GM21737 (cell line): ENCODE results near the gene RANBP1.
"Not testable (repeated sequence)": the region's sequence is repeated elsewhere in the genome, so short reads cannot be mapped to it uniquely, and the experiment has no call there.

Experiments
- ATAC-seq: cut with Tn5 transposase; IDR thresholded peaks from one replicate; pipeline ENCODE4 v1.9.1; 2021; ENCODE audit warnings: mild to moderate bottlenecking, moderate library complexity; ENCODE audit not compliant: unreplicated experiment

The RANBP1 gene

DNA sequence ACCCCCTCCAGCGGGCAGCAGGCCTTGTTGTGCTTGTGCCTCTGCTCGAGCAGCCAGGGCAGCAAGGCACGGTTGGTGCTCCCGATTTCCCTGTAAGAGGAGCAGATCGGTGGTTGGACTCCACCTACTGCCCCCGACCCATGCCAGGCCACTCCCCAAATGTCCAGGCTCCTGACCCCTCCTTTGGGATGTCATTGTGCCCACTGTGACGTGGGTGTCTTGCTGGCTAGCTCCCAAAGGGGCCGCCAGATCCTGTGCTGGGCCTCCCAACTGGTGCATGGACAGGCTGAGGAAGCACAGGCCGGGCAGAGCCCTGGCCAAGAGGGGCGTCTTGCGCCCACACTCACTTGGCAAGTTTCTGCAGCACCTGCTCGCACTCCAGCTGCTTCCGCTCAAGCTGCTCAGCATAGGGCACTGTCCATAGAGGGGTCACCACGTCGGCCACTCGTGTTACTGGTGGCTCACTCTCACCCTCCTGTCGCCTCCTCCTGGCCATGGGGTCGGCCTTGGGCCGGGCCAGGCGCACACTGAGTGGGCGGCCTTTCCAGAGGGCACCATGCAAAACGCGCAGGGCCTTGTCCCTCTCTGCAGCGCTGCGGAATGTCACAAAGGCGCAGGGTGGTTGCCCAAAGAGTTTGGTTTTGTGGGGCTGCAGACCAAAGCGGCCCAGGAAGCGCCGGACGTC lies at the start of gene RANBP1:
Gene RANBP1, plus strand, starts transcription at position 414 of the 685 bp plus-strand sequence. Its CDS starts 81 bp downstream, at position 495.
- no peak for ATAC-seq

DNA sequence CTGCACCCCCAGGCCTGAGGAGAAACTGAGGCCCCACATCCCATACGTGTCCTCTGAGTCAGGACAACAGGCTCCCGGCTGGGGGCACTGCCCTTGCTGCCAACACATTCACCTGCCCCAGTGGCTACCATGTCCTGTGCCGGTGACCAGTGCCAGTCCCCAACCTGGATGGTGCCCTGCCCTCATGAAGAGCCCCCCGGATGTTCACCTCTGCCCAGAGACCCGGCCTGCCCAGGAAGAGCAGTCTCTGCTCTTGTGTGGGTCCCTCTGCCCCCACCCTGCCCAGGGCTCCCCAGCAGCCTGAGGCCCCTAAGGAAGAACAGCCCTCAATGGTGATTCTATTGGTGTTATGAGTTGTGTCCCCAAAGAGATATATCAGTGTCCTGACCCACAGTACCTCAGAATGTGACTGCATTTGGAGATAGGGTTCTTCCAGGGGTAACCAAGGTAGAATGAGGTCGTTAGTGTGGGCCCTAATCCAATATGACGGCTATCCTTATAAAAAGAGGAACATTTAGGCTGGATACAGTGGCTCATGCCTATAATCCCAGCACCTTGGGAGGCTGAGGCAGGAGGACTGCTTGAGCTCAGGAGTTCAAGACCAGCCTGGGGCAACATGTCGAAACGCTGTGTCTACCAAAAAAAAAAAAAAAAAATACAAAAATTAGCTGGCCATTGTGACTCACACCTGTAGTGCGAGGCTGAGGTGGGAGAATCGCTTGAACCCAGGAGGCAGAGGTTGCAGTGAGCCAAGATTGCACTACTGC lies 49.1 kb upstream of the RANBP1 start:
- ATAC-seq = no peak

DNA sequence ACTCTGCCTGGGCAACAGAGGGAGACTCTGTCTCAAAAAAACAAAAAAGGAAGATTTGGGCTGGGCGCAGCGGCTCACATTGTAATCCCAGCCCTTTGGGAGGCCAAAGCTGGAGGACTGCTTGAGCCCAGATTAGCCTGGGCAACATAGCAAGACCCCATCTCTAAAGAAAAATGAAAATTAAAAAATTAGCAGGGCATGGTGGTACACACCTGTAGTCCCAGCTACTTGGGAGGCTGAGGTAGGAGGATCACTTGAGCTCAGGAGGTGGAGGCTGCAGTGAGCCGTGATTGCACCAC lies 48.6 kb upstream of the RANBP1 start:
- ATAC-seq = not testable (repeated sequence)

DNA sequence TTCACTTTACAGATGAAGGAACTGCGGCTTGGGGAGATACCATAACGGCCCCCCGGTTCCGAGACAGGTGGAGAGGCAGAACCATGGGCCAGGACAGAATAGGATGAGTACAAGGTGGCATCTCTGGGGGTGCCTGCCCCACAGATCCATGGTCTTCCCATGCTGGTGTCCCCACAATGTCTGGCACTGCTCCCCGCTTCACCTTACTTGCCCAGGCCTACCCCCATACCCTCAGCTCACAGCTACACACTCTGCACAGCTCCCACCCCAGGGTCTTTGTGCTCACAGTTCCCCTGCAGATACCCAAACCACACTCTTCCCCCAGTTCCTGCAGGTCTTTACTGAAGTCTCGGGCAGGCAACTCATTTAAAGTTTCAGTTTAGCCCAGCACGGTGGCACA lies 47.3 kb upstream of the RANBP1 start:
- ATAC-seq = no peak

DNA sequence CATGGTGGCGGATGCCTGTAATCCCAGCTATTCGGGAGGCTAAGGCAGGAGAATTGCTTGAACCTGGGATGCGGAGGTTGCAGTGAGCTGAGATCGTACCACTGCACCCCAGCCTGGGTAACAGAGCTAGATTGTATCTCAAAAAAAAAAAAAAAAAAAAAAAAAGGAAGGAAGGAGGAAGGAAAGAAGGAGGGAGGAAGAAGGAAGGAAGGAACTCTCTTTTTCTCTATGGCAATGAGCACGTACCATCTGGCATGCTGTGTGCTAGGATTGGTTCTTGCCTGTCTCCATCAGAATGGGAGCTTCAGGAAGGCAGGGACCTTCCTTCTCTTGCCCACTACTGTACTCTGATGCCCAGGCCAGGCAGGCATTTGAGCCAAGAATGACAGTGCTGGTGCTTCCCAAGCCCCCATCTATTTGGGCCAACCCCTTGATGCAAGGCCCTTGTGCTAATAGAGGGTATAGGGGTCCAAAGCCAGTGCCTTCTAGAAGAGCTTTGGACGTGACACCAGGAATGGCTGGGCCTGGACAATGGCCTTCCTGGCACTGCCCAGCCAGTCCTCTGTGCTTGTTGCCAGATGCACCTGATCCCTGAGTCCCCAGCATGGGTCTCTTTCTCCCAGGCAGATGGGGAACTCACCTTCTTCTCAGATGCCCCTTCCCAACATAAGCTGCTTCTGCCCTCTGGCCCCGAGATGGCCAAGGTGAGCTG lies 46.4 kb upstream of the RANBP1 start:
- ATAC-seq = no peak

DNA sequence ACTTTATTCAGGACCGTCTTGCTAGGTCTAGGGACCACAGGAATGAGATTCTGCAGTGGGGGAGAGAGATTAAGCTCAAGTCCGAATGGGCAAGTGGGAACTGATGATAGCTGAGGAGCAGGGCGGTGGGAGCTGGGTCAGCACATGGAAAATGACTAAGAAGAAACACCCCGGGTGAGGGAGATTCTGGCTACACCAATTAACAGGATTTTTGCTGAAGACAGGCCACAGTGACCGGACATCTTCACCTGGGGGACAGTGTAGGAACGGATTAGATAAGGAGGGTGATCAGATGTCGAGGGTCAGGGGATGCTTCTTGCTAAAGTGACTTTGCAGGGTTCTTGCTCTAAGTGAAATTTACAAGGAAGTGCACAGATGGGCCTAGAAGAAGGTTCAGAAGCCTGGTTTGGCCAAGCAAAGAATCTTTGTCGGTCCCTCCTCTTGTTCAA lies 44.4 kb upstream of the RANBP1 start:
- no peak for ATAC-seq

DNA sequence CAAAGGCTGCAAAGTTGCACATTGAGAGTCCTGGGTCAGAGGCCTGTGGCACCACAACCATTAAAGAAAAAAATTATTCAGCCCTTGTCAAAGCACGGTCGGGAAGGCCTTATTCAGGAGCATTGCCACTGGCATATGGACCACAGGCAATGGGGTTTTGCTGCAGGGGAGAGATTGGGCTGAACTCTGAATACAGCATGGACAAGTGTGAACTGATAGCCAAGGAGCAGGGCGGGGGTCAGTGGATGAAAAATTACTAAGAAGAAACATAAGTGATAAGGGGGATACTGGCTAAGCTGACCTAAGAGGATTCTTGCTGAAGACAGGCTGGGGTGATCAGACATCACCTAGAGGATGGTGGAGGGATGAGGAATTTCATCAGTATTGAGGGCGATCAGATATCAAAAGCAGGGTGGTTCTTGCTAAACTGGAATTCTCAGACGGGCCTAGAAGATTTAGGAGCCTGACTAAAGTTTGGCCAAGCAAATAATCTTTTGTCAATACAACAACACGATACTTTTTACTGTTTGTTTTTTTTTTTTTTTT lies 39.2 kb upstream of the RANBP1 start:
- ATAC-seq = no peak

DNA sequence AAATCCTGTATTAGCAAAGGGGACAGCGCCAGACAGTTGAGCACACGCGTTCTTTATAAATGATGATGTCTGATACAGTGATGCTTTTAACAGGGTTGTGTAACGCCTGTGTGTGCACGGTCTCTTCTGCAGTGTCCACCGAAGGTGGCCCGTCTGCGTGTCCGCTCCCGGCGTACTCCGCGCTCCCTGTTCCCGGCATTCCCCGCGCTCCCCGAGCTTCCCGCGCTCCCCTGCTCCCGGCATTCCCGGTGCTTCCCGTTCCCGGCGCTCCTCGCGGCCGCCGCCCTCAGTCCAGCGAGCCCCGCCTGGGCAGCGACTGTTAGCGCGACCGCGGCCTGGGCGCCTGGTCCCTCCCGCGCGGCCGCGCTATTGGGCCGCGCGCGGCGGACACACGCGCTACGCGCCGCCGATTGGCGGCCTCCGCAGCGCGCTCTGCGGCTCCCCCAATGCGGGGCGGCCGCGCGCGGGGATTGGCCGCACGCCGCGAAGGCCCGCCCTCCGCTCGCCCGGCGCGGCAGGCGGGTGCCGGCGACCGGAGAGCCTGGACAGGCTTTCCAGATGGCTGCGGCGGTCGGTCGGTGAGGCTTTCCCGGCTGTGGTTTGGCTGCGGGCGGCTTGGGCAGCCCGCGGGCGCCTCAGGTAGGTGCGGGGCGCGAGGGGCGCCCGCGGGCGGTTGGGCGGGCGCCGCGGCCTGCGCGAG lies 36.0 kb upstream of the RANBP1 start, which contains the start of gene DGCR8:
Gene DGCR8, plus strand, starts transcription at position 497 of the 700 bp plus-strand sequence. CDS start 5,723 bp downstream, outside the sequence.
- ATAC-seq = peak; percentile 86

DNA sequence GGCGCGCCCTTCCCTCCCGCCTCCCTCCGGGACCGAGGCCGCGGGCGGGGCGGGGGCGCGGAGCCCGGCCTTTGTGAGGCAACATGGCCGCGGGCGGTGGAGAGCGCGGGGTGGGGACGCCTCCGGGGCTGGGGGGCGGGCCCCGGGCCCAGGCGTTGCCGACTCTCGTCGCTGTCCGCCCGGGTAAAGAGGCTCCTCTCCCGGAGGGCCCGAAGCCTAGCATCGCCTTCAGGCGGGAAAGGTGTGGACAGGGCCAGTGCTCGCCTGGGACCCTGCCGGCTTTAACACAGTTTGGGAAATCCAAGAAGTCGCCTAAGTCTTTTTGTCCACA lies 35.5 kb upstream of the RANBP1 start:
- peak; percentile 59 for ATAC-seq

DNA sequence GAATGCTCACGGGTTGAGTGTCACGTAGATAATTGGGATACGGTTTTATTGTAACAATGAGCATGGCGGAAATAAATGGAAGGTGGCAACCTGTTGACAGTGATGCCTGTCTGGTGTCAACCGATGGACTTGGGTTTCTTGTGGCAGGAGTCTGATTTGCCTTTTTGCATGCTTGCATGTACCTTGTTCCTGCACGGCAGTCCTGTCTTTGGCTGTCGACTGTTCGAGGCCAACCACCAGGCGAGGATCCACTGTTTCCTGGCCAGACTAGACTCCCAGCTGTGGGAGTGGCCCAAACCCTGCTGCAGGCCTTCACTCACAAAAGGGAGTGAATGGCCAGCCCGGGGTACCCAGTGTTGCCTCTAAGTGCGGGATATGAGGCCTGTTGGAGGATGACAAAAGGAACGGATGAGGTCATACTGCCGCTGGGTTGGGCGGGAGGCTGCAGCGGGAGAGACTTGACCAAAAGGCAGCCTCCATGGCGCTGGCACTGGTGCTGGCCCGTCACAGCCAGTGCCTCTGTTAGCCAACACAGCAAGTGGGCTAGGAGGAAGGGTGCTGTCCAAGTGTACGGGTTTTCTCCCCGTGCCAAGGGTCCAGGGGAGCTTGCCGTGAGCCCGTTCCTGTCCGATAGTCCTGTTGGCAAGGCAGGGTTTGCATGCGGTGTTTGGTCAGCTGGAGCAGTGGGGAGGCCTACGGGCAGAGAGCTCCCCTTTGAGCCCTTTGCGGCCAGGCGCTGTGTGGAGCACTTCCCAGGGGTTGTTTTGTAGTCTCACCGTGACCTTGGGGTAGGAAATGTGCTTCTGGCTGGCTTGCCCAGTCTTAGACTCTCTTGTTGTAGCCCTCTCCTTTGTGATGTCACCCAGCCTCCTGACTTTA lies 34.9 kb upstream of the RANBP1 start:
- no peak for ATAC-seq

DNA sequence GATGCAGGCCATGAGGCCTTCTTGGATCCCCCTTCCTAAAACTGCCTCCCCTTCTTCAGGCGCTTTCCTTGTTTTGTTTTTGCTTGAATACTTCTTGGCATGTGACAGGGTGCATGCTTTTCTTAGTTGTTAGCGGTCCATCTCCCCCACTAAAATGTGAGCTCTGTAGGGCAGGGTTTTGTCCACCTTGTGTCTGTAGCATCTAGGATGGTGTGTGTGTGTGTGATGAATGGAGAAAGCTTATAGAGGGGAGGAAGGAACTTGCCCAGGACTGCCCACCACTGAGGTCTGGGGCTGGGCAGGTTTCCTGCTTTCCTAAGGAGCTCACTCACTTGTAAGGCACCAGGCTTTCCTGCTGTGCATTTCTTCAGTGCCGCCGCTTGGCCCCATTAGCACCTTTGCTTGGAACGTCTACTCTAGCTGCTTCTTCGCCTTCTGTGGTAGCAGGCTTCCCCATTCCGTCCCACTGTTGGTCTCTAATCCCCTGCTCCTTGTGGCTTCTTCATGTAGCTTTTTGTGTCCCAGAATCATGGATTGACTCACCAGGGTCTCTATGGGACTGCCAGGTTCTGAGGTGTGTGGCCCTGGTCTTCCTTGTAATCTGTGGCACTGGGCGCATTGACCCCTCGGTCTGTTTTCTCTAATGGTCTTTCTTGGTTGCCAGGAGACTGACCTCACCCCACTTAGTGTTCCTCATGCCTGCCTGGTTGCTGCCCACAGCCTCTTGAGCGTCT lies 32.6 kb upstream of the RANBP1 start:
- ATAC-seq = no peak

DNA sequence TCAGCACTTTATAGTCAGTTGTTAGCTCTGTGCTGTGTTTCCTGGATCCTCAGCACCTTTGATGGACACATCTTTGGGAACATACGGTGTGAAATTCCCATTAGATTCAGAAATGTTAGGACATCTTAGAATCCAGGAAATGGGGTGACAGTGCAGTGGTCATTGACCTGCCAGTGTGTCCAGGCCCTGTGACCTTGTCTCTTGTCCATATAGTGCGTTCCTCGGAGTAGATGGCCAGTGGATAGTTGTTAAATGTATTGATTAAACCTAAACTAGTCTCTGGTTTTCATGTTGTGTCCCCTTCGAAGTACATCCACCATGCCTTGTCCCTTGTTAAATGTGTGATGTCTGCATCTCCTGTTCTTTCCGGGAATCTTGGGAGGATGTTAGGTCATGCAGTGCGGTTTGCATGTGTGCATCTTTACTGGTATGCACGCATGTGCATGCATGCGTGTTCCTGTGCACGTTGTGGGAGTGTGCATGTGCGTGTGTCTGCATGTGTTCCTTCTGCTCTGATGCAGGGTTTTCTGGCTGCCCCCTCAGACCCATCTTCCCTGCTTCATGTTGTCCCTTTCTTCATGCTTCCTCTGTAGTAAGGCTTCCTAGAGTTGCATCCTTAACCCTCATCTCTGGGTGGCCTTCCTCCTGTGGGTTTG lies 31.9 kb upstream of the RANBP1 start:
- no peak for ATAC-seq

DNA sequence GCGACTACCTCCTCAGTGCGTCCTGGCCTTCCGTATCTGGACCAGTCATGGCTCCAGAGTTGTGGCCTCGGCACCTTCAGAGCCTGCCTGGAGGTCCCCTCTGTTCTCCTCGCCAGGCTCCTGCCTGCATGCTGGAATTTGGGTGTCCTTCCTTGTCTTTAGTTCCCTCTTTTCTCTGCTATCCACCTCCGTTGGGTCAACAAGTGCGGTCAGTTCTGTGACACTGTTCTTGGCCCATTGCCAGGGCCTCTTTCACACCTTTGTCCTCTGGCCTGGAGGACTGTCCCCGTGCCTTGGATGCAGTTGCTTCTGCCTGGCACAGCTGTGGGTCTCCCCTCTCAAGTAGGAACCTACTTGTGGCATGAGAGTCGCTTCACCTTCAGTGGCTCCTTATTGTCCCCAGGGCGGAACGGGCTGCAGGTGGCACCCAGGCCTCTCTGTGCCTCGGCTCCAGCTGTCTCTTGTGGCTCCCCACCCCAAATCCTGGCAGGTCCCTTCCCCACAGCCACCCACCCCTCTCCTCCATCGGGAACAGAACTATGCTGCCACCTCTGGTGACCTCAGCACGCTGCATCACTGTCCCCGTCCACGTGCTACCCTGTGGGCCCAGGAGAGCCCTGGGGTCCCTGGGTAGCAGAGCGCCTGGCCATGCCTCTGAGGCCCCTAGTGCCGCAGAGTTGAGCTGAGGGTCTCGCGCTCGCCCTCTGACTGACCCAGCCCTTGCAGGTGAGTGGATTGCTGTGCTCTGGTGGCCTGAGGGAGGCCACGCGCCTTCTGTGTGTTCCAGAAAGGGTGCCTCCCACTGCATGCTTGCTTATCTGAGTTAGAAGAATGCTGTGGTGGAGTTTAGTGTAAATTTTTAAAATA lies 31.1 kb upstream of the RANBP1 start:
- ATAC-seq = no peak

DNA sequence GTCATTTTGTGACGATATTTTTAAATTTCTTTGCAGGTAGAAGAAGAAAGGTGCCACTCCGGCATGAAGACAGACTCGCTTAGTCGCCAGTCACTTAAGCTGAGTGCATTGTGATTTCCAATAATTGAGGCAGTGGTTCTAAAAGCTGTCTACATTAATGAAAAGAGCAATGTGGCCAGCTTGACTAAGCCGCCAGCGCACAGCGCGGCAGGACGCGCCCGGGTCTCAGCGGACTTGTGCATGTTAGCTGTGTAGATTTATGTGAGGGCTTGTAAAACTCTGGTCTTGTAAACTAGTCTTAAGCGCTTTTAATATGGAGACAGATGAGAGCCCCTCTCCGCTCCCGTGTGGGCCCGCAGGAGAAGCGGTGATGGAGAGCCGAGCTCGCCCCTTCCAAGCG lies 30.3 kb upstream of the RANBP1 start:
- ATAC-seq = no peak

DNA sequence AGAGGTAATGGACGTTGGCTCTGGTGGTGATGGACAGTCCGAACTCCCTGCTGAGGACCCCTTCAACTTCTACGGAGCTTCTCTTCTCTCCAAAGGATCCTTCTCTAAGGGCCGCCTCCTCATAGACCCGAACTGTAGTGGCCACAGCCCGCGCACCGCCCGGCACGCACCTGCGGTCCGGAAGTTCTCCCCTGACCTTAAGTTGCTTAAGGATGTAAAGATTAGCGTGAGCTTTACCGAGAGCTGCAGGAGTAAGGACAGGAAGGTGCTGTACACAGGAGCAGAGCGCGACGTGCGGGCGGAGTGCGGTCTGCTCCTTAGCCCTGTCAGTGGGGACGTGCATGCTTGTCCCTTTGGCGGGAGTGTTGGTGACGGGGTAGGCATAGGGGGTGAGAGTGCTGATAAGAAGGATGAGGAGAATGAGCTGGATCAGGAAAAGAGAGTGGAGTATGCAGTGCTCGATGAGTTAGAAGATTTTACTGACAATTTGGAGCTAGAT lies 29.8 kb upstream of the RANBP1 start:
- ATAC-seq = no peak

DNA sequence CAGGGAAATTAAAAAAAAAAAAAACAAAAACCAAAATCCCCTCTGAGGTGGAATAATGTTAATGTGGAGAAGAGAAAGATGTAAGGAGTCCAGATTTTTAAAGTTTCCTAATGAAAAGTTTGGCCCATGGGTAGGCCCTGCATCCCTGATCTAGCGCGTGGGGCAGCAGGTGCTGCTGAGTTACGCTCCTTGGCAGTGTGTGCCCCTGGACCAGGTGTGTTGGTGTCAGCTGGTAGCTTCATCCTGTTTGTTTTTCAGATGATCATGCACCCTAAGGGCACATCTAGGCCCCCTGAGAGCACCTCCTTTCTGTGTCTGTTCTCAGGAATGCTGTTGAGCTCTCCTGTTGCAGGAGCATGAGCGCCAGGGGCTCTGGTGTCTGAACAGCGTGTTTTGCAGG lies 29.1 kb upstream of the RANBP1 start:
- ATAC-seq = no peak

DNA sequence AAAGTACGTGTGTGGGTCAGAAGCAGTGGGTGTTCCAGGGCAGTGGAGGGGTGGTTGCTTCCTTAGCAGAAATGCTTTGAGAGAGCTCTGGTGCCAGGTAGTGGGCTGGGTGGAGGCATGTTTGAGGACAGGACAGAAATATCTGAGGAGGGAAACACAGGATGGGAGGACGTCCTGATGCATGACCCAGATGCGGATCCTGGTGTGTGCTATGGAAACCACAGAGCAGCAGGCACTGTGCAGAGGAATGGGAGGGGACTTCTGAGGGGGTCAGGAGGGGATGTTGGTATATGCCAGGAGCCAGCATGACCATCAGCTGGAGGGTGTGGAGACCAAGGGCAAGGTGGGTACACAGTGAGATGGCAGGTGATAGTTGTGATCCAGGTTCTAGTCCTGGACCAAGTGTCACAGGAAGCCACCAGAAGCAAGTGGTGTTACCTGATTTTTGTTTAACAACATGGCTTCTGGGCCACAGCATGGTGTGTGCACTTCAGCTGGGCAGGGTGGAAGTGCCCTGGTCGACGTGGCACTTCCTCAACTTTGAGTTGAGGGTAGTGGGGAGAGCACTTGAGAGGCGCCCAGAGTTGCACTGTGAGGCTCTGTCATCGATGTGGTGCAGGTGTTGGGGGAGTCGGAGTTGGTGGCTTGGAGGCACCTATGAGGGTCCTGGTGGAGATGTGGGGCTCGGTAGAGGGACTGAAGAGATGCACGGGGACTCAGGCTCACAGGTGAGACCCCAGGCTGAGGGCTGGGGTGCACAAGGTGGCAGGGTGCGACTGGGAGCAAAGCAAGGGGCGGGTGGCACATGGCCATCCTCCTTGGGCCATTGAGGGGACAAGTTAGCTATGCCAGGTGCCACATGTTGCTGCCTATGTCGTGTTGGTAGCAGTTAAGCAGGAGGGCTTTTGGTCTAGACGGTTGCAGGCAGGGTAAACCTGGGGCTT lies 28.3 kb upstream of the RANBP1 start:
- ATAC-seq = no peak
